ENCODE results near the gene MRPL32.
"Not testable (repeated sequence)": the region's sequence is repeated elsewhere in the genome, so short reads cannot be mapped to it uniquely, and the experiment has no call there.

MRPL32 gene

DNA sequence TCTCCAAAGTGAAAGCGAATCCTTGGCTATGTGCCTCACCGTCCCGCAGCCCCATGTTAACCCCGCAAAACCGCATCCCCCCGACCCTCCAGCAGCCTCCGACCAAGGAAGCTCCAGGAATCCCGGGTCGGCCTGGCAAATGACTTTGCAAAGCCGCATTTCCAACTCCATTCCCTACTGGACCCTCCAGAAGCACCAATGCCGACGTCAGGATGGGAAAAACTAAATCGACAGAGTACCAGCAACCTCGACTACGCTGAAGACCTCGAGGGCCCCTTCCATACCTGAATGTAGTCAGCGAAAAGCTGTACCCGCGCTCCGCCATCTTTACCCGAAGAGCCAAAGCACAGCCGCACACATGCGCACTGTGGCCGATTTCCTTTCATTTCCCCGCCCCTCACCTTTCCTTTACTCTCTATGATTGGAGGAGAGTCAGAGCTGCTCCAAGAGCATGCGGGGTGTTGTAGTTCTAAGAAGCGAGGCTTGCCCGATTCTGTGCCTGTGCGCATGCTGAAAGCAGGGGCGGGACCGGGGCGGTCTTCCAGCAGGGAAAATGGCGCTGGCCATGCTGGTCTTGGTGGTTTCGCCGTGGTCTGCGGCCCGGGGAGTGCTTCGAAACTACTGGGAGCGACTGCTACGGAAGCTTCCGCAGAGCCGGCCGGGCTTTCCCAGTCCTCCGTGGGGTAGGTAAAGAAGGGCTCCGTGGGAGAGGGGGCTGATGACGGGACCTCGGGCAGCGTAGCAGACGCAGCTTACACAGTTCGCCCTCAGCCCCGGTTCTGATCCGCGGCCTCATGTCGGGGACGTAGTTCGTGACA, at the start of gene MRPL32, which contains the start of gene PSMA2:
Gene MRPL32, plus strand, starts transcription at position 543 of the 818 bp plus-strand sequence. Its CDS starts 11 bp downstream, at position 554.
Gene PSMA2, minus strand, starts transcription at position 341 of the 818 bp plus-strand sequence. Its CDS starts 16 bp downstream, at position 325.
- H3K27me3 Mint-ChIP-seq: peaks cover 4% of the 10 kb centered on the region
- peak within 1 kb of the TSS; percentile 99 for H3K27ac Mint-ChIP-seq
- peak within 1 kb of the TSS; percentile 99 for H3K4me3 Mint-ChIP-seq
- peaks cover 64% of the 10 kb centered on the region for H3K36me3 Mint-ChIP-seq (ENCODE audit: low read depth)
- peaks cover 72% of the 10 kb centered on the region for H3K4me1 Mint-ChIP-seq
- H3K9me3 Mint-ChIP-seq: no peaks in the 10 kb centered on the region
- DNase-seq (peak; percentile 90), ATAC-seq (peak; percentile 99)

DNA sequence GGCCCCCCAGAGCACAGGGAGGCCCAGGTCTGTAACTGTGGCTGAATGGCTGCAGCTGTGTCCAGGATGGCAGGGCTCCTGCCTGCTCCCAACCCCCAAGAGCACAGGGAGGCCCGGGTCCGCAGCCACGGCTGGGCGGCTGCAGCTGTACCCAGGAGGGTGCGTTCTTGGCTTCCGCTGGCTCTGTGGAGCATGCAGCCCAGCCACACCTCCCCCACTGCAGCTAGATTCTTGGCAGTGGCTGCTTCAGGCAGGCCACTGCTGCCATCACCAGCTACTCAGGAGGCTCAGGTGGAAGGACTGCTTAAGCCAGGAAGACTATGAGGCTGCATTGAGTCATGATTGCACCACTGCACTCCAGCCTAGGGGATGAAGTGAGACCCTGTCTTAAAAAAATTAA, 48.2 kb upstream of the MRPL32 start:
- H3K27ac Mint-ChIP-seq: no peak overlapping the region
- no peaks in the 10 kb centered on the region for H3K36me3 Mint-ChIP-seq (ENCODE audit: low read depth)
- H3K4me3 Mint-ChIP-seq: no peak overlapping the region
- H3K4me1 Mint-ChIP-seq: peaks cover 17% of the 10 kb centered on the region
- no peak for DNase-seq
- H3K9me3 Mint-ChIP-seq: no peaks in the 10 kb centered on the region
- H3K27me3 Mint-ChIP-seq: peaks cover 7% of the 10 kb centered on the region
- ATAC-seq: no peak

DNA sequence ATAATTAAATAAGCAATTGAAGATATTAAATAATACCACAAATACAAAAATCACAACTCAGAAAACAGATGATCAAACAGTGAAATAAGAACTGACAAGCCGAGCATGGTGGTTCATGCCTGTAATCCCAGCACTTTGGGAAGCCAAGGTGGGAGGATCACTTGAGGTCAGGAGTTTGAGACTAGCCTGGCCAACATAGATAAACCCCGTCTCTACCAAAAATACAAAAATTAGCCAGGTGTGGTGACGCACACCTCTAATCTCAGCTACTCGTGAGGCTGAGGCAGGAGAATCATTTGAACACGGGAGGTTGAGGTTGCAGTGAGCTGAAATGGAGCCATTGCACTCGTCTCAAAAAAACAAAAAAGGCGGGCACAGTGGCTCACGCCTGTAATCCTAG, 47.0 kb upstream of the MRPL32 start:
- H3K27ac Mint-ChIP-seq; H3K27me3 Mint-ChIP-seq; H3K4me3 Mint-ChIP-seq; H3K36me3 Mint-ChIP-seq (ENCODE audit: low read depth); DNase-seq; H3K9me3 Mint-ChIP-seq; ATAC-seq: not testable (repeated sequence)
- H3K4me1 Mint-ChIP-seq: peaks cover 21% of the 10 kb centered on the region

DNA sequence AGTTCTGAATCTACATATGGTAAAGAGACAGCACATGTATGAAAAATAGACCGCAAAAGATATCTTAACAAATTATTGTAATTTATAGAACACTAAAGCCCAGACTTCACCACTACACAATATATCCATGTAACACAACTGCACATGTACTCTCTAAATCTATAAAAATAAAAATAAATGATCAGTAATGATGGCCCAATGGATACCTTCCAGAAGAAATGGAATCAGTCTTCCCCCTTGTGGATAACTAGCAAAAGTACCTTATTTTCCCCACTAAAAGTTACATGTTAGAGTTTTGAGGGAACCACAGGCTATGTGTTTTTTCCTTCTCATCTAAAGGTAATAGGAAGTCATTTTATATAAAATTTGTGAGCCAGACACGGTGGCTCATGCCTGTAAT, 46.0 kb upstream of the MRPL32 start:
- peaks cover 7% of the 10 kb centered on the region for H3K27me3 Mint-ChIP-seq
- no peaks in the 10 kb centered on the region for H3K36me3 Mint-ChIP-seq (ENCODE audit: low read depth)
- H3K9me3 Mint-ChIP-seq: no peaks in the 10 kb centered on the region
- ATAC-seq (no peak), DNase-seq (no peak)
- H3K4me3 Mint-ChIP-seq: no peak overlapping the region
- H3K27ac Mint-ChIP-seq: no peak overlapping the region
- H3K4me1 Mint-ChIP-seq: peaks cover 21% of the 10 kb centered on the region

DNA sequence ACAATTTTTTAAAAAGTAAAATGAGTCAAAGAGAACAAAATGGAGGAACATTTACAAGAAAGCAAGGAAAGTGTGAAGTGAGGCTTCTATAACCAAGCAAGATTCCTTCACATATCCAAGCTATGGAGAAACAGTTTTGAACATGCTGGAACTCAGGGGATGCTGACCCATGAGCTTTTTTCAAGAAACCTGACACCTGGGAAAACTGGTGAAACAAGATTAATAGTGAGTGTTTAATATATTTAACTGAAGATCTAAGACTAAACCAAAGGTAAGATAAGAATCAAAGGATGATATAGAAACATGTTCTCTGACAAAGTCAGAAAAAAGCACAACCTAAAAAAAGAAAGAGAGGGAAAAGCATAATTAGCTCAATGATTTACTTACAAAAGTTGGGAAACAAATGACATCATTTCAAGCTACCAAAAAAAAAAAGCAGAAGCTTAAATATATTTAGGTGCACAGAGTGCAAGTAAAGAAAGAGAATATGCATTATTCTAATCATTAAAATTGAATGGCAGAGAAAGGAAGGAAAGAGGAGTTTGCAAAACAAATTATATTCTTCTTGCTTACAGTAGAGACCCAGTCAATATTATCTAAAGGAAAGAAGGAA, 45.2 kb upstream of the MRPL32 start:
- no peaks in the 10 kb centered on the region for H3K9me3 Mint-ChIP-seq
- no peak overlapping the region for H3K27ac Mint-ChIP-seq
- H3K36me3 Mint-ChIP-seq (ENCODE audit: low read depth): no peaks in the 10 kb centered on the region
- H3K4me3 Mint-ChIP-seq: peak overlapping the region; percentile 77
- peaks cover 7% of the 10 kb centered on the region for H3K27me3 Mint-ChIP-seq
- DNase-seq (no peak), ATAC-seq (no peak)
- H3K4me1 Mint-ChIP-seq: peaks cover 21% of the 10 kb centered on the region

DNA sequence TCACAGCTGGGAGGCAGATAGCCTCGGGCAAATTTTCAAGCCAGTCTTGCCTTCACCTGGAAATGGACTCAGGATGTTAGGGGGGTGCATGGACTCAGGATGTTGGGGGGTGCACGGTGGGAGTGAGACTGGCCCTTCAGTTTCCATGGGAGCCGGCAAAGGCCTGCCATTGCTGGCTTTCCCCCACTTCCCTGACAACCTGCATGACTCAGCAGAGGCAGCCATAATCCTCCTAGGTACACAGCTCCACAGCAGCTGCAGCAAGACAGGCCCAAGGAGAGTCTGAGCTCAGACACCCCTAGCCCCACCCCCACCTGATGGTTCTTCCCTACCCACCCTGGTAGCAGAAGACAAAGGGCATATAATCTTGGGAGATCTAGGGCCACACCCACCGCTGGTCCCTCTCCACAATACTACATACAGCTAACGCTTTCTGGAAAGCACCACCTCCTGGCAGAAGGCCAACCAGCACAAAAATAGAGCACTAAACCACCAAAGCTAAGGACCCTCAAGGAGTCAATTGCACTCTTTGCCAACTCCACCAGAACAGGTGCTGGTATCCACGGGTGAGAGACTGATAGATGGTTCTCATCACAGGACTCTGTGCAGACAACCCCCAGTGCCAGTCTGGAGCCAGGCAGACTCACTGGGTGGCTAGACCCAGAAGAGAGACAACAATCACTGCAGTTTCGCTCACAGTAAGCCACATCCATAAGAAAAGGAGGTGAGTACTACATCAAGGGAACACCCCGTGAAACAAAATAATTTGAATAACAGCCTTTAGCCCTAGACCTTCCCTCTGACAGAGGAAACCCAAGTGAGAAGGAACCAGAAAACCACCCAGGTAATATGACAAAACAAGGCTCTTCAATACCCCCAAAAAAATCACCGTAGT, 38.6 kb upstream of the MRPL32 start:
- Mint-ChIP-seq H3K9me3 (peaks cover 19% of the 10 kb centered on the region), H3K27me3 (peaks cover 2% of the 10 kb centered on the region), H3K4me3 (no peak overlapping the region), H3K4me1 (peaks cover 6% of the 10 kb centered on the region), H3K36me3 (ENCODE audit: low read depth) (peaks cover 14% of the 10 kb centered on the region), H3K27ac (no peak overlapping the region)
- DNase-seq: no peak
- no peak for ATAC-seq

DNA sequence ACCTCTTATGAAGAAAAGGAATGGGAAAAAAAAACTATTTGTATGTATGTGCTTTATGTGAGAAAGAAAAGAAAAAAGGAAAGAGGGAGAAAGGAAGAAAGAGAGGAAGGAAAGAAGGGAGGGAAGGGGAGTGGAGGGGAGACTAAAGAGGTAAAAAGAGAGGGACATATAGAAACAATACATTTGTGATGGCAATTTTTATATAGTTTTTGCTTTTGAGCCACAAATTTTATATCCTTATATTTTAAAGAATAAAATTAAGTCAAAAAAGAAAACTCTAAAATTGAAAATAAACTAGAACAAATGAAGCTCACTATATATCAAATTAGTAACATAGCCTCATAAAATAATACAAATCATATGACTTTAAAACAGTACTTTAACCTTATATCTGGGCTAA, 31.3 kb upstream of the MRPL32 start:
- H3K36me3 Mint-ChIP-seq (ENCODE audit: low read depth): peaks cover 2% of the 10 kb centered on the region
- DNase-seq: no peak
- H3K27me3 Mint-ChIP-seq: no peaks in the 10 kb centered on the region
- peaks cover 4% of the 10 kb centered on the region for H3K9me3 Mint-ChIP-seq
- ATAC-seq: no peak
- H3K27ac Mint-ChIP-seq: no peak overlapping the region
- no peak overlapping the region for H3K4me3 Mint-ChIP-seq
- no peaks in the 10 kb centered on the region for H3K4me1 Mint-ChIP-seq

DNA sequence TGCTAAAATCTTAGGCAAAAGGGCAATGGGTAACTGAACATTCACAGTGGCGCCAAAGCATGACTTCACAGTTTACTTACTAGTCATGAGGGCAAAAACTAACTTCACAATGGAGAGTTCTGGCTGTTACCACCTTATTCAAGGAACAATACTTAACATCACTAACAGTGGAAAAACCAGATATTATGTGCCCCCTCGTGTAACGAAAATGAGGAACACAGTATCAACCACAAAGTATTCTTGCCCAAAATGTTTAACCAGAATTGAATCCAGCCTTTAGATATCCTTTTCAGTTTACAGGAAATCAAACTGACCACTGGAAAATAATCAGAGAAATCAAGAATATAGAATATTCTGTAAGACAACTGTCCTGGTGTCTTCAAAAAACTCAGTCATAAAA, 29.8 kb upstream of the MRPL32 start:
- ATAC-seq (no peak), DNase-seq (no peak)
- Mint-ChIP-seq H3K4me1 (no peaks in the 10 kb centered on the region), H3K27ac (no peak overlapping the region), H3K27me3 (no peaks in the 10 kb centered on the region), H3K9me3 (peaks cover 3% of the 10 kb centered on the region), H3K4me3 (no peak overlapping the region), H3K36me3 (ENCODE audit: low read depth) (no peaks in the 10 kb centered on the region)

DNA sequence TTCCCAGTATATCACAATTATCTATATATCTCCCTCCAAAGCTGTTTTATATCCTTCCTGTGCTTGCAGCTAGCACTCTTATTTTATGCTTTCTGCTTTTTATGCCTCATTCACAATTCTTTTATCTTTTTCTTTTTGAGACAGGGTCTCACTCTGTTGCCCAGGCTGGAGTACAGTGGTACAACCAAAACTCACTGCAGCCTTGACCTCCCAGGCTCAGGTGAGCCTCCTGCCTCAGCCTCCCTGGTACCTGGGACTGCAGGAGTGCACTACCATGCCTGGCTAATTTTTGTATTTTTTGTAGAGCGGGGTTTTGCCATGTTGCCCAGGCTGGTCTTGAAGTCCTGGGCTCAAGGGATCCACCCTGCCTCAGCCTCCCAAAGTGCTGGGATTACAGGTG, 26.0 kb upstream of the MRPL32 start:
- Mint-ChIP-seq H3K36me3 (ENCODE audit: low read depth) (peaks cover 18% of the 10 kb centered on the region), H3K27ac (no peak overlapping the region), H3K27me3 (no peaks in the 10 kb centered on the region), H3K4me3 (no peak overlapping the region), H3K4me1 (peaks cover 35% of the 10 kb centered on the region), H3K9me3 (peaks cover 6% of the 10 kb centered on the region)
- no peak for DNase-seq
- ATAC-seq: no peak

DNA sequence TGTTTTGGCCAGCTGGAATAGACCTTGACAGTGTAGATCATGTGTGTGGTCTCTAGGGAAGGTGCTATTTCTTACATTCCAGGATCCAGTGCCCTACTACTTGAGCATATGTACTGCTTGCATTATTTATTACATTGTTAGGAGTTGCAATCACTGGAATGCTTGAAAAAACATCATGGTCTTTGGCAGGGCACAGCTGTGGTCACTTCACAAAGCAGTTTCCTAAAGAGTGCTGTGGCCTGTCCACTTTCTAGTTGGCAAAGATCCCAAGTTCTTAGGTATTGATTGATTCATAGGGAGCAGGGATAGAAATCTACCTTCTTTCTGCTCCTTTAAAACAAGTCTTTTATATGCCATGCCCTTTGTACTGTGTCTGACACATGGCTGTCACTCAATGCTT, 24.9 kb upstream of the MRPL32 start:
- ATAC-seq: no peak
- no peak for DNase-seq
- peaks cover 6% of the 10 kb centered on the region for H3K9me3 Mint-ChIP-seq
- H3K27ac Mint-ChIP-seq: no peak overlapping the region
- H3K4me3 Mint-ChIP-seq: no peak overlapping the region
- no peaks in the 10 kb centered on the region for H3K27me3 Mint-ChIP-seq
- H3K36me3 Mint-ChIP-seq (ENCODE audit: low read depth): peaks cover 18% of the 10 kb centered on the region
- H3K4me1 Mint-ChIP-seq: peaks cover 40% of the 10 kb centered on the region

DNA sequence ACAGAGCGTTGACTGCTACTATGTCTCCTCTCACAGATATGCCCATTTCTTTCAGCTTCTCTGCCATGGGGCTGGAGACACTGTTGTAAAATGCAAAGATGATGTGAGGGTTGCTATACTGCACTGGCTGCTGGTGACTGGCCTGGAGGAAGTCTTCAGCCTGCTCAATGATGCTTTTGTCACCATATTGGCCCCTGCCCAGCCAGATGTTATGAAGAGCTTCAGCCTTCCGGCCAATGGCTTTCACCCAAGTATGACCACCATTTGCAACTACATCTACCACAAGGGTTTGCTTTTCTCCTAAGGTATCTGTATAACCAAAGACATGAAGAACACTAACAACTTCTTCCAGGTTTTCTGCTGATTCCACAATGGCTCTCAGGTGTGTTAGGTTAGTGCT, 21.9 kb upstream of the MRPL32 start:
- no peak overlapping the region for H3K27ac Mint-ChIP-seq
- no peaks in the 10 kb centered on the region for H3K27me3 Mint-ChIP-seq
- peaks cover 32% of the 10 kb centered on the region for H3K36me3 Mint-ChIP-seq (ENCODE audit: low read depth)
- peaks cover 6% of the 10 kb centered on the region for H3K9me3 Mint-ChIP-seq
- peak overlapping the region; percentile 94 for H3K4me3 Mint-ChIP-seq
- DNase-seq (no peak), ATAC-seq (no peak)
- peaks cover 70% of the 10 kb centered on the region for H3K4me1 Mint-ChIP-seq

DNA sequence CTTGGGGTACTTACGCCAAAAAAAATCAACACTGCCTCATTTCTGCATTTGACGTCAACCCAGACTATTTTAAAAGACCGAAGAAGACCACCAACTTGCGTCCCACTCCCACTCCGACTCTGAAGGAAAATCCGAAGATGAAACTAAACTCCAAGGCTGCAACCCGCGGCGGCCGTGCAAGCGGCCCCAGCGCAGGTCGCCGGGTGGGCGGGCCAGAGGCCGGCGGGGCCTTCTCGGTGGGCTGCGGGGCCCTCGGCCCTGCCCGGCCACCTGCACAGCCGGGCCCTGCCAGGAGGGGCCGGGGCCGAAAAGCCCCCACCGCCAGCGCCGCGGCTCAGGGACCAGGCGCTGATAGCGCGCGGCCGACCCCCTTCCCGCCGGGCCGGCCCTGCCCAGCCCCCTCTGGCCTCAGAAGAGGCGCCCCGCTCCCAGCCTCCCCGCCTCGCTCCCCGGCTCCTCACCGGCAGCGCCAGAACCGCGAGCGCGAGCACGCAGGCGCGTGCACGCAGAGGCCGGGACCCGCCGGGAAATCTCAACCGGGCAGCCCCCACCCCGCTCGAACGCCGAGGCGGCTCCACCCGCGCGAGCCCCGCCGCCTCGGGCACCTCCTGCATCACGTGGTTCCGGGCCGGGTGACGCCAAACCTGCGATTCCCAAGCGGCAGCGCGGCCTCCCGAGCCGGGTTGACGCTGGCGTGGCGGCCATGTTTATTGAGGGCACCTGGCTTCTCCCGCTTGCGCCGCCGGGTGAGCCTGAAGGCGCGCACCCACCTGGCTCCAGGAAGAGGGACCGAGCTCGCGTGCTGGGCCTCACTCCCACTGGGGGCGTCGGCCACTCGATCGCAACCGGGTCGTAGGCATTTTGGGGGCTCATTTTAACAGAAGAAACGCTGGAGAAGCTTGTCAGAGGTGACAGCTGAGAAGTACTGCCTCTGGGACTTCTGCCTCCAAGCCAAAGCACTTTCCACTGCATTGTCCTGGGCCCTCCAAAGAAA, 20.4 kb upstream of the MRPL32 start, which contains the start of gene C7orf25:
Gene C7orf25, minus strand, starts transcription at position 617 of the 994 bp plus-strand sequence. CDS start 1,170 bp downstream, outside the sequence.
- Mint-ChIP-seq H3K36me3 (ENCODE audit: low read depth) (peaks cover 45% of the 10 kb centered on the region), H3K27me3 (no peaks in the 10 kb centered on the region), H3K27ac (peak within 1 kb of the TSS; percentile 91), H3K4me3 (peak within 1 kb of the TSS; percentile 94), H3K4me1 (peaks cover 80% of the 10 kb centered on the region), H3K9me3 (peaks cover 6% of the 10 kb centered on the region)
- DNase-seq: peak; percentile 95
- ATAC-seq: peak; percentile 92

DNA sequence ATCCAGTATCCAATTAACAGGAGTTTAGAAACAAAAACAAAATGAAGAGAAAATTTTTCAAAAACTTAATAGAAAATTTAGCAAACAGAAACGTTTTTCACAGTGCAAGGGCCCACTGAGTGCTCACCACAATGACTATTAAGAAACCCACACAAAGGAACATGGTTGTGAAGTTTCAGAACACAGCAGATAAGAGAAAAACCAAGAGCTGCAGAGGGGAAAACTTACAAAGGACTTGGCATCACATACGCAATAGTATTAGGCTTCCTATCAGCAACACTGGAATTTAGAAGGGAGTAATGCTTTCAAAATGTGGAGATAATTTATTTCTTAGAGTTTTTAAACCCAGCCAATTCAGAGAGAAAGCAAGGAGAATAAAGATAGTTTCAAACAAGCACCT, 18.6 kb upstream of the MRPL32 start:
- ATAC-seq: peak; percentile 44

More for the DNA sequence above, 18.6 kb upstream of the MRPL32 start:
- H3K9me3 Mint-ChIP-seq: no peaks in the 10 kb centered on the region
- peaks cover 54% of the 10 kb centered on the region for H3K36me3 Mint-ChIP-seq (ENCODE audit: low read depth)
- peak overlapping the region; percentile 19 for H3K4me3 Mint-ChIP-seq
- no peaks in the 10 kb centered on the region for H3K27me3 Mint-ChIP-seq
- no peak for DNase-seq
- H3K27ac Mint-ChIP-seq: peak overlapping the region; percentile 83
- peaks cover 69% of the 10 kb centered on the region for H3K4me1 Mint-ChIP-seq
